ENCODE data around the gene RAB23. TPM values are rescaled to one million over a fixed set of nuclear protein-coding genes. Genes with fewer than 3 reads are reported as not detected.

RAB23 gene
- total RNA-seq, 1 donor from 2014 or later = 11.9 TPM

DNA sequence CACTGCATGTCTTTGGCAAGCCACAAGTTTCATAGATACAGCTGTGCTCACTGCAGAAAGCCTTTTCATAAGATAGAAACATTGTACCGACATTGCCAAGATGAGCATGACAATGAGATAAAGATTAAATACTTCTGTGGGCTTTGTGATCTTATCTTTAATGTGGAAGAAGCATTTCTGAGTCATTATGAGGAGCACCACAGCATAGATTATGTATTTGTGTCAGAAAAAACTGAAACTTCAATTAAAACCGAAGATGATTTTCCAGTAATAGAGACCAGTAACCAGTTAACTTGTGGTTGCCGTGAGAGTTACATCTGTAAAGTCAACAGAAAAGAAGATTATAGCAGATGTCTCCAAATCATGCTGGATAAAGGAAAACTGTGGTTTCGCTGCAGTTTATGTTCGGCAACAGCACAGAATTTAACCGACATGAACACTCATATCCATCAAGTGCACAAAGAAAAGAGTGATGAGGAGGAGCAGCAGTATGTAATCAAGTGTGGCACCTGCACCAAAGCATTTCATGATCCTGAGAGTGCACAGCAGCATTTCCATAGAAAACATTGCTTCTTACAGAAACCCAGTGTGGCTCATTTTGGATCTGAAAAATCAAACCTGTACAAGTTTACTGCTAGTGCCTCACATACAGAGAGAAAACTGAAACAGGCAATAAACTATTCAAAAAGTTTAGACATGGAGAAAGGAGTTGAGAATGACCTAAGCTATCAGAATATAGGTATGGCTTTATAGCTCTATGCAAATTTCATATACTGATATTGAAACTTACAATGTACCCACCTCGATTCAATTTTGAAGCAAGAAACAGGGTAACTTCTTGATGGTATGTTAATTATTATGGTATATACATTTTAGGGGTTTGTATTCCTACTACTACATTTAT lies 73.9 kb downstream of the RAB23 start:
- intact Hi-C loops (cut with micrococcal nuclease) = no loop called here
- DNase-seq = no peak

DNA sequence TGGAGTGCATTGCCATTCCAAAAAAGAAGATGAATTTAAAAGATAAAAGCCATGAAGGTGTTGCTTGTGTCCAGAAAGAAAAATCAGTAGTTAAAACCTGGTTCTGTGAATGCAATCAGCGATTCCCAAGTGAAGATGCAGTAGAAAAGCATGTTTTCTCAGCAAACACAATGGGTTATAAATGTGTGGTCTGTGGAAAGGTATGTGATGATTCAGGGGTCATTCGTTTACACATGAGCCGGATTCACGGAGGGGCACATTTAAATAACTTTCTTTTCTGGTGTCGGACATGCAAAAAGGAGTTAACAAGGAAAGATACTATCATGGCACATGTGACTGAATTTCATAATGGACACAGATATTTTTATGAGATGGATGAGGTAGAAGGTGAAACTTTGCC lies 74.7 kb downstream of the RAB23 start:
- no peak for ATAC-seq
- no peak for DNase-seq
- intact Hi-C loops (cut with micrococcal nuclease) = no loop called here

More for the DNA sequence above, 73.9 kb downstream of the RAB23 start:
- ATAC-seq = no peak

DNA sequence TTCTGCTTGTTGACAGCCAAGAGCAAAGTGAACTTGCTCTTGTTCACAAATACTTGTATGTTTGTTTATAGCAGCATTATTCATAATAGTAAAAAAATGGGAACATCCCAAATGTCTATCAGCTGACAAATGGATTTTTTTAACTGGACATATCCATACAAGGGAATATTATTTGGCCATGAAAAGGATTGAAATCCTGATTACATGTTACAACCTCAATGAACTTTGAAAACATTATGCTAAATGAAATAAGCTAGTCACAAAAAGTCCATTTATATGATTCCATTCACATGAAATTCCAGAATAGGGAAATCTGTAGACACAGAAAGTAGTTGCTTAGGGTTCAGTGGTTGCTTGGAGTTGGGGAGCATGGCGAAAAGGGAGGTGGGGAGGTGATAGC lies 78.4 kb downstream of the RAB23 start:
- no peak for ATAC-seq
- no peak for DNase-seq
- intact Hi-C loops (cut with micrococcal nuclease) = no loop called here

DNA sequence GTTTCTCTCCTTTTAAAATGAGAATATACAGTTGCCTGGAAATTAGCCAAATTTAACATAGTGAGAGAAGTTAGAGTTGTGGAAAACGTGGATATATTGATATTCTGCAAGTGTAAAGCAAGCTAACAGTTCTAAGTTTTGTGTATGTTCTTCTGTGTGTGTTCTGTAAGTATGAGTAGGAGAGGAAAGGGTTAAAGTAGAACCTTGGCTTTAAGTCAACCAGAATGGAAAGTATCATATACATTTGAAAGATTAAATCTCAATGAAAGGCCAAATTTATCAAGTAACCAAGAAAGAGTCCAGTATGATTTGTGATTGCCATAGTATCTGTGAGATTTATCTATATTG lies 80.0 kb downstream of the RAB23 start:
- no peak for ATAC-seq
- intact Hi-C loops (cut with micrococcal nuclease) = no loop called here
- DNase-seq = no peak

DNA sequence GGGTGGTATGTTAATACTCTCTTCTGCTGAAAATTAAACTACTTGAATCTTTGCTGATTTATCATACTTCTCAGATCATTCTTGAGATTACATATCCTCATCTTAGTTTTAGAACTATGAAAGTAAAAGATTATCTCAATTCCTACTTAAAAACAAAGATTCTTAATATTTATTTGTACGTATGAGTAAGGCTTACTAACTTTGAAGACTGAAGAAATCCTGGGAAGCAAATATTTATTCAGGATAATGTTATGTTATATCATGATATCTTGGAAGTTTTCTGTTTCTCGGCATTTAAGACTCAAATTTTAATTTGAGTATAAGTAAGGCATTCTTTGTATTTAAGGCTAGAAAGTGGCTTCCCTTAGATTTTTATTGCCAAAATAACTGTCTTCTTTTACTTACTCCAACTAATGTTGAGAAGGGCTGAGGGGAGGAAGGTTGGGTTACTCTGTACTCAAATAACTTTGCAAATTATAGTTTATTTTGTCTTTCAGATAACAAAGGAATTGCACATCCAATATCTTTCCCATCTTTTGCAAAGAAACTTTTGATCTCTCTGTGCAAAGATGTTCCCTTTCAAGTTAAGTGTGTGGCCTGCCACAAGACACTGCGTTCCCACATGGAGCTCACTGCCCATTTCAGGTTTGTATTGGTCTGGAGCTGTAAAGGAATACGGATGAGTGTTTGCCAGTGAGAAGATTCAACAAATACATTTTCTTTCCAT lies 80.5 kb downstream of the RAB23 start:
- ATAC-seq (no peak), DNase-seq (no peak)
- intact Hi-C loops (cut with micrococcal nuclease) = no loop called here

DNA sequence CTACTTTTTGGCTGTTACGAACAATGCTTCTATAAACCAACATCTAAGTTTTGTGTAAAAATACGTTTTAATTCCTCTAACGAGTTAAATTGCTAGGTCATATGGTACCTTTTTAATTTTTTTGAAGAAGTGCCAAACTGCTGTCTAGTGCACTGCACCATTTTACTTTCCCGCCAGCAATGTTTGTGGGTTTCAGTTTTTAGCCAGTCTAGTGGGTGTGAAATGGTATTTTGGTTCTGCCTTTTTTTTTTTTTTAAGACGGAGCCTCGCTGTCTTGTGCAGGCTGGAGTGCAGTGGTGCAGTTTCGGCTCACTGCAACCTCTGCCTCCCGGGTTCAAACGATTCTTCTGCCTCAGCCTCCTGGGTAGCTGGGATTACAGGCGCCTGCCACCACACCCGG lies 84.1 kb downstream of the RAB23 start:
- ATAC-seq (no peak), DNase-seq (no peak)
- intact Hi-C loops (cut with micrococcal nuclease) = no loop called here

DNA sequence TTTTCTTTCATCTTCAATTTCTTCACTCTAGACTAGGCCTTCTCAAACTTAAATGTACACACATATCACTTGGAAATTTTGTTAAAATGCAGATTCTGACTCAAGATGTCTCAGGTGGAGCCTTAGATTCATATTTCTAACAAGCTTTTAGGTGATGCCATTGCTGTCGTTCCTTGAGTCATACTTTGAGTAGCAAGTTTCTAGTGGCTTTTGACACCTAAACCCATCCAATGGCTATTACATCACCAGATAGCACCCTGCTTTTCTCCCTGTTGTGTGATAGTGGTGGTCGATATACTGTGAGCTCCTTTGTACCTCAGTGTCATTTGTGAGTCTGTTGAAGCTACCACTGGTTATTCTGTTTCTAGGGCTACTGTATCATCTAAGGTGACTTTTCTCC lies 84.8 kb downstream of the RAB23 start:
- ATAC-seq (no peak), DNase-seq (no peak)
- intact Hi-C loops (cut with micrococcal nuclease) = no loop called here

Other genes with a start within 250 kb of the RAB23 start
- gene KIAA1586, start 175.6 kb downstream of the RAB23 start, total RNA-seq = 7.7 TPM
- gene ZNF451, start 132.1 kb downstream of the RAB23 start, total RNA-seq = 23.7 TPM
- gene BAG2, start 50.0 kb downstream of the RAB23 start, total RNA-seq = 14.8 TPM
- 4.2 TPM for gene PRIM2, start 95.3 kb upstream of the RAB23 start, total RNA-seq